HG03565 (cell line): ENCODE measurements around the gene LBX2.
A peak's percentile ranks its signal among the peaks of the same experiment; 100 is the strongest.

Experiments used
- ATAC-seq: cut with Tn5 transposase; IDR thresholded peaks from one replicate; pipeline ENCODE4 v1.9.1; 2021; ENCODE audit warnings: mild to moderate bottlenecking, moderate library complexity; ENCODE audit not compliant: unreplicated experiment

The LBX2 gene

DNA sequence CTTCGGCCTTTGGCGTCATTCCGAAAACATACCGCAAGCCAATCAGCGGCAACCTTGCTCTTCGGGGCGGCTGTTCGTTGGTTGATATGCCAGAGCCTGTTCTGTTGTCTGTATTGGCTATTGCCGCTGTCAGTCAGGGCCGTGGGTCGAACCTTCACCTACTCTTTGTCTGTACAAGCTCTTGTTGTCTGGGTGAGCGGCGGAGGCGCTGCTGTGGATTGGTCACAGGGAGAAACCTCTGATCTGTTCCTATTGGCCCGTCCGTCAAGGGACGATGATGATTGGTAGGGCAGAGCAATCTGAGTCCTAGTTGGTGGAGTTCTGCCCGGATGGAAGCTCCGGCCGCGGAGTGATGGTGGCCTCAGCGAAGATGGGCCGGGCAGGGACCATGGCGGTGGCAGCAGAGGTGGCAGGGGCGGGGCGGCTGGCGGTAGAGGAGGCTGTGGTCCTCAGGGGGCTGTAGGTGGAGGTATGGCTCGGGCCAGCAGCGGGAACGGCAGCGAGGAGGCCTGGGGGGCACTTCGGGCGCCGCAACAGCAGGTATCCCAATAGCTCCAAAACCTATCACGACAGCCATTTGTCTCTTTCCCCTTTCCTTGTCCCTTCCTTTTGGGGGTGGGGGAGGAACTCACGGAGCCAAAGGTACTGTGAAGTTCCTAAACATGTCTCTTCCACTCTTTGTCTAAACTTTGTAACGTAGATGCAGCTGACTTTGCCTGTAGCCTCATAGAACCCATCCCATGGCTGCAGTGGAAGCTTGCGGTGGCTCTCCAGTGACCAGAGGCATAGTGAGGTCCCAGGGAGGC is 41.1 kb downstream of the LBX2 start, which contains the start of gene WBP1:
WBP1 (plus strand) TSS at position 307 of the 806 bp plus-strand sequence; CDS start at position 472, 165 bp downstream.
- ATAC-seq = peak; percentile 75

DNA sequence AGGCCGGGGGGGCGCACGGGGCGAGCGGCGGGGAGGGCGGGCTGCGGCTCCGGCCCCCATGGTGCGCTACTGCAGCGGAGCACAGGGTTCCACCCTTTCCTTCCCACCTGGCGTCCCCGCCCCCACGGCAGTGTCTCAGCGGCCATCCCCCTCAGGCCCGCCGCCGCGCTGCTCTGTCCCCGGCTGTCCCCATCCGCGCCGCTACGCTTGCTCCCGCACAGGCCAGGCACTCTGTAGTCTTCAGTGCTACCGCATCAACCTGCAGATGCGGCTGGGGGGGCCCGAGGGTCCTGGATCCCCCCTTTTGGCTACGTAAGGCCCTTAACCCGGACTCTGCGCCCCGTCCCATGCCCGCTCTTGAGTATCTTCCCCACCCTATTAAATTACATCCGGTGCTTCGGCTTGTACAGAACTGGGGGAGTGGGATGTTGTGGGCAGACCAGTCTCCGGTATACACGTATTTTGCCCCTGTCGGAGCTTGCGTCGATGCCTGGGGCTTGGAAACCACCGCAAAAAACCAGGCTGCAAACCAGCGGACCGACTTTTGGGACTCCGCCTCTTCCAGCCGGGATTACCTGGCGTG is 41.8 kb downstream of the LBX2 start:
- peak; percentile 15 for ATAC-seq

DNA sequence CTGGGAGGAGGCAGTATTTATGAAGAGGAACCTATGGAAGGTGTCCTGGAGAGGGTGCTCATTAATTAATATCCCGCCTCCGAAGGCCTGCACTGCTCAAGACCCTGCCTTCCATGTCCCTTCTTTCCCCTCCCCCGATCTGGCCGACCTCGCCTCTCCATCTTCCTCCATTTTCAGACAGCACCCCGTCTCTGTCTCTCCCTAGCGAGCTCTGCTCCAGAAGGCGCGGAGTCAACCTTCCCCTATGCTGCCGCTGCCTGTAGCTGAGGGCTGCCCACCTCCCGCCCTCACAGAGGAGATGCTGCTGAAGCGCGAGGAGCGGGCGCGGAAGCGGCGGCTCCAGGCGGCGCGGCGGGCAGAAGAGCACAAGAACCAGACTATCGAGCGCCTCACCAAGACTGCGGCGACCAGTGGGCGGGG is 42.3 kb downstream of the LBX2 start:
- ATAC-seq = no peak

DNA sequence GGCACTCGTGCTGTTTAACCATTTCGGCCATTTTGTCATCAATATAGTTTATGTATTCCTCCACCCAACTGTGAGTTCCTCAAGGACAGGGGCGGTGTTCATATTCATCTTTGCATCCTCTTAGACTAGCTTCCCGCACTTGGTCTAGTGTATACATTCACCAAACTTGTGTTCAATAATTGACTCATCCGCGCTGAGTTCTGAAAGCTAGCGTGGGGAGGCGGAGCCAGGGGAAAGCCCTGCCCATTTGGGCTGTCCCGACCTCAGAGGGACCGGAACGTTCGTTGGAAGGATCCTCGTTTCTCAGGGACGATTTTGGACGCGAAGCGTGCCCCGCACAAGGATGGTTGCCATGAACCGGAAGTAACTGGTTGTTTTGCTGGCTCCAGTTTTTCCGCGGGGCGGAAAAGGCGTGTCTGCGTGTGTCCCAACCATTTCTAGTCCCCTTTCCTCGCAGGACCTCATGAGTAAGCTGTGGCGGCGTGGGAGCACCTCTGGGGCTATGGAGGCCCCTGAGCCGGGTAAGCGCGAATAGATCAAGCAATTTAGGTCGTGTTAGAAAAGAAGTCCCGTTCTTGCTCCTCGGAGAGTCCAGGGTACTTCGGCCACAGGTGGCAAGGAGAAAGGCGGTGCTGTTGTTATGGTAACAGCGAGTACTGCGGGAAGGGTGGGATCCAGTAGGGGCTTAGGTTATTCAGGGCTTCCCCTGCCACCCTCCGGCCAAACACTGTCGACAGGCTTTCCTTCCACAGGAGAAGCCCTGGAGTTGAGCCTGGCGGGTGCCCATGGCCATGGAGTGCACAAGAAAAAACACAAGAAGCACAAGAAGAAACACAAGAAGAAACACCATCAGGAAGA is 44.5 kb downstream of the LBX2 start, which contains the start of gene INO80B:
INO80B (plus strand) TSS at position 434 of the 858 bp plus-strand sequence; CDS start at position 464, 30 bp downstream.
- peak; percentile 53 for ATAC-seq

DNA sequence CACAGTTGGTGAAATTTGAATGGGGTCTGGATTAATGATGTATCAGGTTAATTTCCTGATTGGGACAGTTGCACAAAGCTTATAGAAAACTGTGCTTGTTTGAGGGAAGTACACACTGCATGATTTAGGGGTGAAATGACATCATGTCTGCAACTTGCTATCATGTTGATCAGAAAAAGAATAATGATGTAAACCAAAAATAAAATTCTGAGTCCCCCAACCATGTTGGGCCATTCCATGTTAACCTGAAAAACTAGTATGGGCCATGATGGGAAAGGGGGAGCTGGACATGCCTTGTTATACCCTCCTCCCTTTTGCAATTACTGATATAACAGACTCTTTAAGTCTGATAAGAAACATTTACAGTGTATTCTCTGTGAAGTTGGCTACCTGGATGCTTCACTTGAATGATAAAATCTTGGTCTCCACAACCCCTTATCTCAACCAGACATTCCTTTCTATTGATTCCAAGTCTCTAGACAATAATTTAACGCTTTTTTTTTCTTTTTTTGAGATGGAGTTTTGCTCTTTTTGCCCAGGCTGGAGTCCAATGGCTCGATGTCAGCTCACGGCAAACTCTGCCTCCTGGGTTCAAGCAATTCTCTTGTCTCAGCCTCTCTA is 48.7 kb downstream of the LBX2 start:
- no peak for ATAC-seq

DNA sequence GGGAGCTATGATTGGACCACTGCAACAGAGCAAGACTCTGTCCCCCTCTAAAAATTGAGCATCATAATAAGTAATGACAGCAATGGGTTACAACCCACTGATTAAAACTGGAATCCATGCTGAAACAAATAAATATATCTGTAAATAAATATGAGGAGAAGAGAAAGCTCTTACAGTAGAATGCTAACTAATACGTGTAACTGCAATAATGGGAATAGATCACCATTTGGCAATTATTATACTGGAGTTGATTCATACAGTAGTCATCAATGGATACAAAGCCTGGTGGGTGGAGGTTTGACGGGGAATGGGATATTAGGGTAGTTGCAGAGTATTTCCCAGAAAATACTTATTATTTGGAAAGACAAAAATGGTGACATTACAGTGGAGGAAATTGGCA is 50.6 kb downstream of the LBX2 start:
- ATAC-seq = no peak
